ENCODE data around the gene AGAP4. TPM values are rescaled to one million over a fixed set of nuclear protein-coding genes. Genes with fewer than 3 reads are reported as not detected.
"Not testable (repeated sequence)": the region's sequence is repeated elsewhere in the genome, so short reads cannot be mapped to it uniquely, and the experiment has no call there.

The AGAP4 gene
- total and polyA plus RNA-seq, 2 of the 8 experiments (the other 6 are each of a cell fraction or from before 2014, with no cell fraction given), result 13.5 to 13.9 TPM

DNA sequence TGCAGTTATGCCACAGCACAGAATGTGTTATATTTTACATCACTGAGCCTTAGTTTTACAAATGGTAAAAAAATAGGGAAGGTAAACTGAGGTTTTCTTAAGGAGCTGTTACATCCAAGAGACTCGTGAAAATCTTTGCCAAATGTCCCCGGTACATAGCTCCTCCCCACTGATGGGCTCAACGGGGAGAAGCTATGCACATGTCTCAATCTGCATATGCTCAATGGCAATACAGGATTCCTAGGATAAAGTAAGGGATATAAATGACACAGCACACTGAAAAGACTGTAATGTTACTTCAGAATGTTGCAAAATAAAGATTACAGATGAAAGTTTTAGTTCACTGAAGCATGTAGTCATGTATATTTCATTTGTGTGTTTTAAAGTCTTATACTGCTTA is 17.0 kb upstream of the AGAP4 start:
- H3K4me3 ChIP-seq (ENCODE audit: extremely low read depth in 1 of 4, insufficient read depth in 2 of 4, low read depth in 3 of 4, low read length in 4 of 4); H2AFZ ChIP-seq (ENCODE audit: low read length); H4K8ac ChIP-seq (ENCODE audit: extremely low read depth, insufficient read depth, low read length); H3K4ac ChIP-seq (replicated peaks; ENCODE audit: insufficient read length, low read depth, low read length); H3K79me1 ChIP-seq (ENCODE audit: low read depth, low read length); H3K27ac ChIP-seq (ENCODE audit: low read depth, low read length); POLR2A ChIA-PET (ENCODE audit: partially characterized antibody); H4K91ac ChIP-seq (replicated peaks; ENCODE audit: insufficient read length, low read length); H3K23me2 ChIP-seq (ENCODE audit: low read depth, low read length); H2BK20ac ChIP-seq (ENCODE audit: low read length); H3K4me1 ChIP-seq (replicated peaks in 1 of 4; ENCODE audit: control insufficient read depth in 3 of 4, insufficient read depth in 4 of 4, low read length in 3 of 4); H3K79me2 ChIP-seq (ENCODE audit: control insufficient read depth in 1 of 2, insufficient read depth in 2 of 2, low read length in 2 of 2); H3K18ac ChIP-seq (ENCODE audit: extremely low read depth, low read length); H3K9me3 ChIP-seq (ENCODE audit: insufficient read depth in 2 of 2, low read depth in 1 of 2, low read length in 1 of 2); H3K14ac ChIP-seq (ENCODE audit: insufficient read length); H3K23ac ChIP-seq (ENCODE audit: insufficient read length); CTCF ChIA-PET (ENCODE audit: partially characterized antibody); FAIRE-seq; H2AK5ac ChIP-seq (ENCODE audit: low read depth, low read length); H3K27me3 ChIP-seq (replicated peaks in 1 of 4; ENCODE audit: control insufficient read depth in 3 of 4, extremely low read depth in 1 of 4, insufficient read depth in 3 of 4, low read length in 3 of 4); H3K36me3 ChIP-seq (ENCODE audit: control insufficient read depth in 2 of 4, insufficient read depth in 4 of 4, low read length in 3 of 4); H3K4me2 ChIP-seq (ENCODE audit: insufficient read depth in 1 of 2, low read depth in 2 of 2, low read length in 2 of 2); H4K20me1 ChIP-seq (replicated peaks in 1 of 2; ENCODE audit: control insufficient read depth in 1 of 2, insufficient read depth in 2 of 2, low read length in 2 of 2); H2BK15ac ChIP-seq (ENCODE audit: low read length); H3K9ac ChIP-seq (replicated peaks in 1 of 4; ENCODE audit: extremely low read depth in 1 of 4, low read depth in 3 of 4, low read length in 3 of 4); H2BK12ac ChIP-seq (ENCODE audit: low read depth, low read length); H3K56ac ChIP-seq (replicated peaks; ENCODE audit: insufficient read length, low read depth, low read length); H2BK120ac ChIP-seq (replicated peaks; ENCODE audit: low read depth, low read length); H2BK5ac ChIP-seq (ENCODE audit: low read depth, low read length); DNase-seq (ENCODE audit: low read depth in 1 of 2, low spot score in 2 of 2); H4K5ac ChIP-seq (ENCODE audit: insufficient read length, low read depth, low read length): not testable (repeated sequence)
- WGBS, 2 experiments (ENCODE audit: extremely low coverage in 1 of 2, insufficient coverage in 1 of 2, insufficient read length in 1 of 2, insufficient replicate concordance in 2 of 2, low coverage in 1 of 2, low lambda C conversion rate in 2 of 2, missing lambda C conversion rate in 1 of 2), result 97% methylated on average over 3 of the region's 3 CpGs; no CpG with 5 or more reads in 1 of the 2 experiments

DNA sequence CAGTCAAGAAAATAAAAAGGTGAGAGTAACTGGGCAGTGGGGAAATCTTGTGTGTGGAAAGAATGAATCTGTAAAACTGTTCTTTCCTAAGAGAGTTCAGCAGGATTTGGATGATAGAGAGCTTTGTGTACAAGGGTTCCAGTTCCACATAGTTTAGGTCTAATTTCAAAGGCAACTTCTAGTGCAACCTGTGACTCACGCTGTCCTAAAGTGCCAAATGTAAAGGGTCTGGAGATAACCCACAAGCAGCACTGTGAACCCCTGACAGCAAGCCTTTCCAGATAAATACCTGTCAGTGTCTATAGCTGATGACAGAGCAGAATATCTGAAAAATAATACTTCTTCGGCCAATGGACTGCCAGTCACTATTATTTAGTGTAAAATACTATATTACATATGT is 16.3 kb upstream of the AGAP4 start:
- H3K9ac ChIP-seq (replicated peaks in 1 of 4; ENCODE audit: extremely low read depth in 1 of 4, low read depth in 3 of 4, low read length in 3 of 4); H3K9me3 ChIP-seq (ENCODE audit: insufficient read depth in 2 of 2, low read depth in 1 of 2, low read length in 1 of 2); H3K4me2 ChIP-seq (ENCODE audit: insufficient read depth in 1 of 2, low read depth in 2 of 2, low read length in 2 of 2); H2BK12ac ChIP-seq (ENCODE audit: low read depth, low read length); POLR2A ChIA-PET (ENCODE audit: partially characterized antibody); H3K36me3 ChIP-seq (ENCODE audit: control insufficient read depth in 2 of 4, insufficient read depth in 4 of 4, low read length in 3 of 4); H4K20me1 ChIP-seq (replicated peaks in 1 of 2; ENCODE audit: control insufficient read depth in 1 of 2, insufficient read depth in 2 of 2, low read length in 2 of 2); H2BK15ac ChIP-seq (ENCODE audit: low read length); H3K4me1 ChIP-seq (replicated peaks in 1 of 4; ENCODE audit: control insufficient read depth in 3 of 4, insufficient read depth in 4 of 4, low read length in 3 of 4); H3K79me2 ChIP-seq (ENCODE audit: control insufficient read depth in 1 of 2, insufficient read depth in 2 of 2, low read length in 2 of 2); H4K91ac ChIP-seq (replicated peaks; ENCODE audit: insufficient read length, low read length); H3K4ac ChIP-seq (replicated peaks; ENCODE audit: insufficient read length, low read depth, low read length); CTCF ChIA-PET (ENCODE audit: partially characterized antibody); H2BK120ac ChIP-seq (replicated peaks; ENCODE audit: low read depth, low read length); H4K5ac ChIP-seq (ENCODE audit: insufficient read length, low read depth, low read length); H3K27ac ChIP-seq (ENCODE audit: low read depth, low read length); H2BK20ac ChIP-seq (ENCODE audit: low read length); H3K27me3 ChIP-seq (replicated peaks in 1 of 4; ENCODE audit: control insufficient read depth in 3 of 4, extremely low read depth in 1 of 4, insufficient read depth in 3 of 4, low read length in 3 of 4); FAIRE-seq; H3K18ac ChIP-seq (ENCODE audit: extremely low read depth, low read length); H4K8ac ChIP-seq (ENCODE audit: extremely low read depth, insufficient read depth, low read length); H3K23ac ChIP-seq (ENCODE audit: insufficient read length); H2AFZ ChIP-seq (ENCODE audit: low read length); H3K14ac ChIP-seq (ENCODE audit: insufficient read length); H2AK5ac ChIP-seq (ENCODE audit: low read depth, low read length); DNase-seq (ENCODE audit: low read depth in 1 of 2, low spot score in 2 of 2); H3K56ac ChIP-seq (replicated peaks; ENCODE audit: insufficient read length, low read depth, low read length); H3K79me1 ChIP-seq (ENCODE audit: low read depth, low read length); H2BK5ac ChIP-seq (ENCODE audit: low read depth, low read length); H3K4me3 ChIP-seq (ENCODE audit: extremely low read depth in 1 of 4, insufficient read depth in 2 of 4, low read depth in 3 of 4, low read length in 4 of 4); H3K23me2 ChIP-seq (ENCODE audit: low read depth, low read length): not testable (repeated sequence)
- 95% methylated on average over 1 of the region's 2 CpGs; no CpG with 5 or more reads in 1 of the 2 experiments for WGBS, 2 experiments (ENCODE audit: extremely low coverage in 1 of 2, insufficient coverage in 1 of 2, insufficient read length in 1 of 2, insufficient replicate concordance in 2 of 2, low coverage in 1 of 2, low lambda C conversion rate in 2 of 2, missing lambda C conversion rate in 1 of 2)

All from H1 (cell line).